SJSA1 (cell line): ENCODE results near the gene ISY1. TPM values are rescaled to one million over a fixed set of nuclear protein-coding genes. Genes with fewer than 3 reads are reported as not detected.
"Not testable (repeated sequence)": the region's sequence is repeated elsewhere in the genome, so short reads cannot be mapped to it uniquely, and the experiment has no call there.

Experiments
- DNase-seq, 2 experiments: peaks; one replicate each; pipeline ENCODE4 v3.0.0-alpha.2; 2015 to 2020; ENCODE audit warnings: low spot score in 2 of 2, low read depth in 1 of 2
- H3K27ac ChIP-seq: fragments of 250-450 bp; sonication (Bioruptor Pico); 2 replicates; pipeline ENCODE4 v1.5.1; 2020; ENCODE audit warnings: mild to moderate bottlenecking, moderate library complexity
- H3K27me3 ChIP-seq: fragments of 250-450 bp; sonication (Bioruptor Pico); replicated peaks from 2 replicates; pipeline ENCODE4 v1.5.1; 2020; ENCODE audit warnings: mild to moderate bottlenecking, moderate library complexity
- H3K36me3 ChIP-seq: fragments of 250-450 bp; sonication (Bioruptor Pico); 2 replicates; pipeline ENCODE4 v1.5.1; 2020; ENCODE audit warnings: mild to moderate bottlenecking
- H3K4me1 ChIP-seq: fragments of 250-450 bp; sonication (Bioruptor Pico); replicated peaks from 2 replicates; pipeline ENCODE4 v1.6.1; 2021; ENCODE audit warnings: mild to moderate bottlenecking
- H3K4me3 ChIP-seq: fragments of 250-450 bp; sonication (Bioruptor Pico); 2 replicates; pipeline ENCODE4 v1.5.1; 2020; ENCODE audit warnings: mild to moderate bottlenecking
- H3K9me3 ChIP-seq: fragments of 250-450 bp; sonication (Bioruptor Pico); replicated peaks from 2 replicates; pipeline ENCODE4 v1.5.1; 2020; ENCODE audit warnings: mild to moderate bottlenecking
- total RNA-seq: library from RNA; depleted of rRNA; stranded (reverse); fragments of >200 nt; shearing (Covaris generic); gene quantifications from 2 replicates; pipeline ENCODE4 v1.2.3, GENCODE V29; 2014

ISY1 gene
- total RNA-seq, 1 experiment from 2014 or later: 40.5 TPM

DNA sequence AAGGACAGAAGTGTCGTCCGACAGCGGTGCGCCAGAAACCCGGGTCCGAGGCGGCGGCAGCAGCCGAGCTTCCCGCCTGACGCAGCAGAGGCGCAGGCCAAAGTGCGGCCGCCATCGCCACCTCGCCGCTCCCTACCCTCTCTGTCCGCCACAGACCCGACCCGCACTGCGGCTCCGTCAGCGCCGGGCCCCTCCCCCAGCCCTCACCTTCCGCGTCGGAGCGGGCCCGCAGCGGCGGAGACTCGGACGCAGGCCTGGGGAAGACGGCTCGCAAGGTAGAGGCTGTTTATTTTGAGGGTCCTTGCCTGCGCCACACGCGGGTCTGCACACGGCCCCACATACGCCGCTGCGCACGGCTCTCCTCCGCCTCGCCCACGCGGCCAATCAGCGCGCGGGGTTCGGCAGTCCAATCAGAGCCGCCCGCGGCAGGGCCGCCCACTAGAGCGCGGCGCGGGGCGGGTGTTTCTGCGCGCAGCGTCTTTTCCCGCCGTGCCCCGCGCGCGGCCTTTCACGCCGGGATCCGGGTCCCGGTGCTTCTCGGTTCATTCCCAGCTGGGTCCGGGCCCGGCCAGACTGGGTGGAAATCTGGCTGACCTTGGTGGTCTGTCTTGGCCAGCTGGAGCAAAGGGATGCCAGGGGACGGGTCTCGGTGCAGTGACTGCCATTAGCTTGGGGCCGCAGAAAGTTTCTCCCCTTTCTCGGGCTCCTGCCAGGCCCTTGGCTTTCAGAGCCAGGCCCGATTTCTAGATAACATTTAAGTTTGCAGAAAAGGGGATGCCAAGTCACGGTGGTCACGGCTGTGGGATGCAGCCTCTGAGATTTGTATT lies 22.9 kb upstream of the ISY1 start, which contains the start of gene CNBP:
Gene CNBP (minus strand): TSS at position 328 of the 827 bp plus-strand sequence. CDS start 12,139 bp downstream, outside the sequence.
- peaks cover 8% of the 10 kb centered on the region for H3K4me1 ChIP-seq
- peak within 1 kb of the TSS; percentile 78 for H3K4me3 ChIP-seq
- peak; percentile 90 to 93 for DNase-seq
- peaks cover 47% of the 10 kb centered on the region for H3K36me3 ChIP-seq
- H3K27ac ChIP-seq: peak within 1 kb of the TSS; percentile 84
- no peaks in the 10 kb centered on the region for H3K27me3 ChIP-seq
- H3K9me3 ChIP-seq: no peaks in the 10 kb centered on the region

DNA sequence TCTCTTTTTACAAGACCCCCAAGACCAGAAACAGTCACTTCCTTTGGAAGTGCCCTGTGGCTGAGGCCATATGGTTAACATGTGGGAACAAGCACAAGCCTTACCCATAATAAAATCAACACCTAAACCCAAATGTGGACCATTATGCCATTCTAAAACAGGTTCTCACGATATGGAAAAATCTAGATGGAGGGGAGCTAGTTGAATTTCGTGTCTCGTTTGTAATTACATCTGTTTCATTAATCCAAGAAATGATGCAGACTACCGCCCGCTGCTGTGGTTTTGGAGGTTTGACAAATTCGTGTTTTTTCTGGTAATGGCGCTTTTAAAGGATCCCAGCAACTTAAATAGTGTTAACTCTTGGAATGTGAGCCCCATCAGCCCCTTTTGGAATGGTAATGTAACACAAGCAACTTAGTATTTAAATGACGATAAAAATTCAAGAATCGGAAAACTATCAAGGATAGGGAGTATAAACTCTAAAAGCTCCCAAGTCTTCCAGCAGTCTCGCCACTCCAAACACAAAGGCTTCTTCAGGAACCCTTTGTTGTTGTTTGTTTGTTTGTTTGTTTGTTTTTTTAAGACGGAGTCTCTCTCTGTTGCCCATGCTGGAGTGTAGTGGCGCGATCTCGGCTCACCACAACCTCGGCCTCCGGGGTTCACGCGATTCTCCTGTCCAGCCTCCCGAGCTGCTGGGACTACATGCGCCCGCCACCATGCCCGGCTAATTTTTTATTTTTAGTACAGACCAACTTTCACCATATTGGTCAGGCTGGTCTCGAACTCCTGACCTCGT lies 21.7 kb upstream of the ISY1 start:
- Histone ChIP-seq H3K4me1 (peaks cover 8% of the 10 kb centered on the region), H3K36me3 (peaks cover 59% of the 10 kb centered on the region), H3K27me3 (no peaks in the 10 kb centered on the region), H3K4me3 (peak overlapping the region; percentile 78), H3K27ac (peak overlapping the region; percentile 84), H3K9me3 (no peaks in the 10 kb centered on the region)
- peak in 1 of 2 experiments; percentile 46 for DNase-seq

DNA sequence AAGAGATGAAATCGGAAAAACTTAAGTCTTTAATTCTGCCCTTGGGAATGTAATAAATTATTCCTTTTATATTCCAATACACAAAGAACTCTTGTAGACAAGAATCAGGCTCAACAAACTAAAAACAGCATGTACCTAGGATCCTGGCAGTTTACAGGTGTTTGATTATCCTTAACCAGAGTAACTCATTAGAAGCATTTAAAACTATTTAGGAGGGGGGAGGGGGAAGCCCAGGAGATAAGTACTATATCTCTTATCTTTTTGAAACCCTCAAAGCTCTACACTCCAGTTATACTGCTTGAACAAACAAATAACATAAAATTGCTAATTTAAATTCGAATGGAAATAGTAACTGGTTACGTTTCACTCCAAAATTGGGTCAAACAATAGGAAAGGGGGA lies 21.0 kb upstream of the ISY1 start:
- Histone ChIP-seq H3K4me3 (peak overlapping the region; percentile 78), H3K4me1 (peaks cover 8% of the 10 kb centered on the region), H3K27ac (no peak overlapping the region), H3K27me3 (no peaks in the 10 kb centered on the region), H3K36me3 (peaks cover 66% of the 10 kb centered on the region), H3K9me3 (no peaks in the 10 kb centered on the region)
- DNase-seq: no peak

DNA sequence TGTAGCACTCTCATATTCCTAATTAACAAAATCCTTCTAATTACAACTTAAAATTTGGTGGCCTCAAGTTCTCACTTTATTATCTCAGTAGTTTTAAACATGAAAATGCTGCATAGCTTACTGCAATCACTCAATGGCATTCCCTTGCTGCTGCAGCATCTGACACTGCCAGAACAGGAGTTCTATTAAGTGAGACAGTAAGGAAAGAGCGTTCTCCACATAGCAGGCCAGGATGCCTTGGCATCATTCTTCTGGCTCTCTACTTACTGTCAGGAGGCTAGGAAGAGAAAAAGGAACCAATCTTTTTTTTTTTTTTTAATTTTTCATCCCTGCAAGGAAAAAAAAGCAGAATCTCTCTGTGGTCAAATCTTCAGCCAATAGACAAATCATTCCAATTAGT lies 19.6 kb upstream of the ISY1 start:
- no peak overlapping the region for H3K4me3 ChIP-seq
- no peak overlapping the region for H3K27ac ChIP-seq
- peaks cover 74% of the 10 kb centered on the region for H3K36me3 ChIP-seq
- no peaks in the 10 kb centered on the region for H3K27me3 ChIP-seq
- no peak for DNase-seq
- H3K9me3 ChIP-seq: no peaks in the 10 kb centered on the region
- peaks cover 8% of the 10 kb centered on the region for H3K4me1 ChIP-seq

DNA sequence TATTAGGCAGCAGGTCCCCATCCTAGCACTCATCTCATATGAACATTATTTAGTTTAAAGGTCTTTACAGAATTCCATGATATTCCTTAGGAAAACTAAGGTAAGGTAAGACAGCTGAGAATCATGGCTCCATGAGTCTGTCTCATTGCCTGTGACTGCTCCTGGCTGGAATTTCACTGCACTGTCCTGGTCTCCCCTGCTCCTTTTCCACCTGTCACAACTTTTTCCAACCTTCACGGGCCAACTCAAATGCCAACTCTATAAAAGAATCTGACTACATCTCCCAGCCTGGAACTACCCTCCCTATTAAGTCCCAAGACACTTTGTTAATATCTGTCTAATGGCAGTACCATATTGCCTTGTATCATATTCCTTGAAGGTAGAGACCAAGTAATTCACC lies 15.2 kb upstream of the ISY1 start:
- Histone ChIP-seq H3K9me3 (no peaks in the 10 kb centered on the region), H3K27ac (no peak overlapping the region), H3K4me1 (no peaks in the 10 kb centered on the region), H3K4me3 (no peak overlapping the region), H3K36me3 (peaks cover 74% of the 10 kb centered on the region), H3K27me3 (no peaks in the 10 kb centered on the region)
- no peak for DNase-seq

DNA sequence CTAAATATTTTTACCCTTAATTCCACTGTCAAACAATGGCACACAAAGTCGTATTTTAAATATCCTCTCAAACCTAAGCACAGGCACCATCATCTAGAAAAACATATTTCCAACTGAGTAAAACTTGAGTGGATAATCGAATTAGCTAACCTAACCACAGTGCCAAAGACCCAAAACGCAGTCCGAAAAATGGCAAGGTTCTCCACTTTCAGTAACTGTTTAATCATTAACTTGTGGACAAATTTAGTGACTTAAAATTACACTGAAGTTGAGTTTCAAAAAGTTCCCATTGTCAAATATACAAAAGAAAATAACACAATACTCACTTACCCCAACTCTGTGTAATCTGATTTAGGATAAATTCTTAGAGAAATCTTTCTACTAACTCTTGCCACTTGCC lies 12.9 kb upstream of the ISY1 start:
- Histone ChIP-seq H3K4me3 (no peak overlapping the region), H3K27ac (no peak overlapping the region), H3K9me3 (no peaks in the 10 kb centered on the region), H3K4me1 (no peaks in the 10 kb centered on the region), H3K27me3 (no peaks in the 10 kb centered on the region), H3K36me3 (peaks cover 77% of the 10 kb centered on the region)
- no peak for DNase-seq

DNA sequence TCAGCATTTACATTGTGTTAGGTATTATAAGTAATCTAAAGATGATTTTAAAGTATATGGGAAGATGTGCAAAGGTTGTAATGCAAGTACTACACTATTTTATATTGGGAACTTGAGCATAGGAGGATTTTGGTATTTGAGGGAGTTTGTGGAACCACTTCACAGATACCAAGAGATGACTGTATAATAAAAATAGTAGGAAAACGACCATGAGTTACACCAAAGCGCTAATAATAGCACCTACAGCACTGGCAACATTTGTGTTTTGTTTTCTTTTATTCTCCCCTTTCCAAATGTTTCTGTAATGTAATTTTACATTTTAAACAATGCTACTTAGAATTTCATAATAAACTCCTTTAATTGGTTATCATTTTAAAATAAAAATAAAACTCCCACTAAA lies 12.3 kb upstream of the ISY1 start:
- Histone ChIP-seq H3K36me3 (peaks cover 72% of the 10 kb centered on the region), H3K27ac (no peak overlapping the region), H3K4me3 (no peak overlapping the region), H3K9me3 (no peaks in the 10 kb centered on the region), H3K4me1 (no peaks in the 10 kb centered on the region), H3K27me3 (no peaks in the 10 kb centered on the region)
- DNase-seq: no peak

DNA sequence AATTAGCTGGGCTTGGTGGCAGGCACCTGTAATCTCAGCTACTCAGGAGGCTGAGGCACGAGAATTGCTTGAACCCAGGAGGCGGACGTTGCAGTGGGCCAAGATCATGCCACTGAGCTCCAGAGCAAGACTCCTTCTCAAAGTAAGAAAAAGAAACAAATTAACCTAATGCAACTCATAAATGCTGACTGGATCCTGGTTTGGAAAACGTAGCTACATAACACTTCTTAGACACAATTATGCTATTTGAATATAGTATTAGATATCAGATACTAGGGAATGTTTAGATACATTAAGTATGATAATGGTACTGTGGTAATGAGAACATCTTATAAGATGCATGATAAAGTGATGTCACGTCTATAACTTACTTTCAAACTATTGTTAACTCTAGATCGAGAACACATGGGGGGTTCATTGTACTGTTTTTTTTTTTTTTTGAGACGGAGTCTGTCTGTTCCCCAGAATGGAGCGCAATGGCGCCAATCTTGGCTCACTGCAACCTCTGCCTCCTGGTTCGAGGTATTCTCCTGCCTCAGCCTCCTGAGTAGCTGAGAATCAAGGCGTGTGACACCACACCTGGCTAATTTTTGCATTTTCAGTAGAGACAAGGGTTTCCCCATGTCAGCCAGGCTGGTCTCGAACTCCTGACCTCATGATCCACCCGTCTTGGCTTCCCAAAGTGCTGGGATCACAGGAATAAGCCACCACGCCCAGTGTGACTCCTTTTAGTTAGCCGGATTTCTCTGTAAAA lies 5.9 kb upstream of the ISY1 start:
- Histone ChIP-seq H3K36me3 (peaks cover 53% of the 10 kb centered on the region), H3K27me3 (no peaks in the 10 kb centered on the region), H3K9me3 (no peaks in the 10 kb centered on the region), H3K4me1 (peaks cover 9% of the 10 kb centered on the region), H3K4me3 (no peak overlapping the region), H3K27ac (no peak overlapping the region)
- no peak for DNase-seq

DNA sequence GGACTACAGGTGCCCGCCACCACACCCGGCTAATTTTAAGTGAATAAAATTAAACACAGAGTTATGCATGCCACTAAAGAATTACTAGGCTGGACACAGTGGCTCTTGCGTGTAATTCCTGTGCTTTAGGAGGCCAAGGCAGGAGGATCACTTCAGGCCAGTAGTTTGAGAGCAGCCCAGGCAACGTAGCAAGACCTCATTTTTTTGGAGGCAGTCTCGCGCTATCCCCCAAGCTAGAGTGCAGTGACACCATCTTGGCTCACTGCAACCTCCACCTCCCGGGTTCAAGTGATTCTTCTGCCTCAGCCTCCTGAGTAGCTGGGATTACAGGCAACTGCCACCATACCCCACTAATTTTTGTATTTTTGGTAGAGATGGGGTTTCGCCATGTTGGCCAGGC lies 4.7 kb upstream of the ISY1 start:
- DNase-seq, H3K4me1 ChIP-seq, H3K4me3 ChIP-seq, H3K27ac ChIP-seq, H3K9me3 ChIP-seq, H3K27me3 ChIP-seq: not testable (repeated sequence)
- peaks cover 41% of the 10 kb centered on the region for H3K36me3 ChIP-seq

DNA sequence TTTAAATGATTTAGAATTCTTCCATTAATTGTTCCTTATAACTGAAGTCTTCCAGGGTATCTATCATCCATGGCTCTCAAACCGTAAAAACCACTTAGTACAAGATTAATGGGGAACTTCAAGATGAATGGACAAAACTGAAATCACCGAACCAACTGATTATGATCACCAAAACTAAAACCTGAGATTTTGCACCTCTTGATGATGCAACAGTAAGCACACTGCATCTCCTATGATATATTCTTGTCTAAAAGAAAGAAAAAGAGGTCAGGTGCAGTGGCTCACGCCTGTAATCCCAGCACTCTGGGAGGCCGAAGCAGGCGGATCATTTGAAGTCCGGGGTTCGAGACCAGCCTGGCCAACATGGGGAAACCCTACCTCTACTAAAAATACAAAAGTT lies 3.6 kb upstream of the ISY1 start:
- peaks cover 12% of the 10 kb centered on the region for H3K4me1 ChIP-seq
- no peak overlapping the region for H3K4me3 ChIP-seq
- no peaks in the 10 kb centered on the region for H3K9me3 ChIP-seq
- H3K27ac ChIP-seq: no peak overlapping the region
- no peaks in the 10 kb centered on the region for H3K27me3 ChIP-seq
- DNase-seq: no peak
- peaks cover 30% of the 10 kb centered on the region for H3K36me3 ChIP-seq

DNA sequence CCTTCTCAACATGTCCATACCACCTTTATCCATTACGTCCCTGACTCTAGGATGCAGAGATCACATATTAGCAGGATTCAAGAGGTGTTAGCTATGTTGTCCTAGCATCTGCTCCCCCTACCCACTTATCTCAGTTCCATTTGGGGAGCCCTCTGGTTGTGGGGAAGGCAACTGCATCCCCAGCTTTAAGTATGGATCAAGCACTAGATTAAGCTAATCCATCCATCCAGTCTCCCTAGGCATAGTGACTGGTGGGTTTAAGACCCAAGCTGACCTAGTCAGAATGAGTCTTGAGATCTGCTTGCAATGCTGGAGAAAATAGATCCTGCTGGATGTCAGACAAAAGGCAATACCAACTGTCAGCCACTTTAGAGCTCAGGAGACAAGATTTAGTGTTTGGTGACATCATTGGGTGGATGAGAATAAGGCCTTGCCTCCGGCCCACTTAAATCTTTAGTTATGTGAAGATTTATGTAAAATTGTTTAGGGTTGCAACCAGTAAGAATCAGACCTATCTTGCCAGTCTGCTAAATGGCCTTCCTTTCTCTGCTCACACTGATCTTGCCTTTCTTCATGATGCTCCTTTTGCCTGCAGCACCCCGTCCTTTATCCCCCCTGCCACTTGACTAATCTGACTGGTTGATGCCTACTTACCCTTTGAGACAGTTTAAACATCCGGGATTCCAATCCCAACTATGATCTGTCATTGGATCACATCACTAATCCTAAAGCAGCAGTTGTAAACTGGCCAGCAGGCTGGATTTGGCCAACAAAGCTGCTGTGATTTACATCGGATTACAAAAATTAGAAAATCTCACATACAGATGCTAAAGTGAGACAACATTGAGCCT lies 2.1 kb upstream of the ISY1 start:
- Histone ChIP-seq H3K27ac (no peak overlapping the region), H3K9me3 (no peaks in the 10 kb centered on the region), H3K4me1 (peaks cover 14% of the 10 kb centered on the region), H3K4me3 (no peak overlapping the region), H3K36me3 (peaks cover 34% of the 10 kb centered on the region), H3K27me3 (no peaks in the 10 kb centered on the region)
- no peak for DNase-seq

DNA sequence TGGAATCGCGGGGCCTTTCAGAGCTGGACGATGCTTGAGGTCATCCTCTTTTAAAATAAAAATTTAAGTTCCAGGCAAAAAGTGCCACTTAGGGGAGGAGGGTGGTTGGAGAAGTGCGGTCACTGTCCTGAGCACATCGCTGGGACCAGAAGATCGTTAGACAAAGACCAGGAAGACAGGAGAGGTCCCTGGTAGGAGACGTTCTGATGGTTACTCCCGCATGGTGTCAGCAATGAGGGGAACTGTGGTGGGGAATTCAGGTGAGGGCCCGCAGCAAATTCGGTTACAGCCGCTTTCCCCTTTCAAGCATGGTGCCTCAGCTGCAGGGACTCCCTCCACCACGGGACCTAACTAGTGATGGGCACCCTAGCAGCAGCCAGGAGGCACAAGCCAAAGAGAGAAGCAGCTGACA lies 1.0 kb upstream of the ISY1 start:
- DNase-seq: no peak
- H3K27ac ChIP-seq: peak overlapping the region; percentile 96

DNA sequence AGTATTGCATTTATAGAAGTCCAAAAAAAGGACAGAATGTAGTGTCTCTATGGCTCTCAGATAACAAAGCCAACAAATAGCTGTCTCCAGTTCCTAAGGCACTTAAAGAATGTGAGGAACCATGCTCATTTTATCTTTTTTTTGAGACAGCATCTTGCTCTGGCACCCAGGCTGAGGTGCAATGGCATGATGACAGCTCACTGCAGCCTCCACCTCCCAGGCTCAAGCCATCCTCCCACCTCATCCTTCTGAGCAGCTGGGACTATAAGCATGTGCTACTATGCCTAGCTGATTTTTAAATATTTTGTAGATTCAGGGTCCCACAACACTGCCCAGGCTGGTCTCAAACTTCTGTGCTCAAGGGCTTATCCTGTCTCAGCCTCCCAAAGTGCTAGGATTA lies 16.1 kb downstream of the ISY1 start:
- Histone ChIP-seq H3K4me3 (no peak overlapping the region), H3K27me3 (no peaks in the 10 kb centered on the region), H3K4me1 (no peaks in the 10 kb centered on the region), H3K36me3 (peaks cover 36% of the 10 kb centered on the region), H3K9me3 (no peaks in the 10 kb centered on the region), H3K27ac (no peak overlapping the region)
- DNase-seq: no peak

More for the DNA sequence above, 1.0 kb upstream of the ISY1 start:
- Histone ChIP-seq H3K4me3 (peak overlapping the region; percentile 61), H3K4me1 (peaks cover 14% of the 10 kb centered on the region), H3K9me3 (no peaks in the 10 kb centered on the region), H3K27me3 (no peaks in the 10 kb centered on the region), H3K36me3 (peaks cover 30% of the 10 kb centered on the region)
